GM19463 (cell line): Measurements from ENCODE around the gene CEACAM6.
"Not testable (repeated sequence)": the region's sequence is repeated elsewhere in the genome, so short reads cannot be mapped to it uniquely, and the experiment has no call there.

Source experiments
- ATAC-seq: cut with Tn5 transposase; IDR thresholded peaks from one replicate; pipeline ENCODE4 v1.9.1; 2021; ENCODE audit warnings: mild to moderate bottlenecking, moderate library complexity; ENCODE audit not compliant: unreplicated experiment

Gene CEACAM6

GRCh38 chr19:41746593-41747227 is 8.6 kb upstream of the CEACAM6 start:
- ATAC-seq, result no peak

GRCh38 chr19:41748012-41748411 is 7.3 kb upstream of the CEACAM6 start:
- ATAC-seq, result no peak

DNA sequence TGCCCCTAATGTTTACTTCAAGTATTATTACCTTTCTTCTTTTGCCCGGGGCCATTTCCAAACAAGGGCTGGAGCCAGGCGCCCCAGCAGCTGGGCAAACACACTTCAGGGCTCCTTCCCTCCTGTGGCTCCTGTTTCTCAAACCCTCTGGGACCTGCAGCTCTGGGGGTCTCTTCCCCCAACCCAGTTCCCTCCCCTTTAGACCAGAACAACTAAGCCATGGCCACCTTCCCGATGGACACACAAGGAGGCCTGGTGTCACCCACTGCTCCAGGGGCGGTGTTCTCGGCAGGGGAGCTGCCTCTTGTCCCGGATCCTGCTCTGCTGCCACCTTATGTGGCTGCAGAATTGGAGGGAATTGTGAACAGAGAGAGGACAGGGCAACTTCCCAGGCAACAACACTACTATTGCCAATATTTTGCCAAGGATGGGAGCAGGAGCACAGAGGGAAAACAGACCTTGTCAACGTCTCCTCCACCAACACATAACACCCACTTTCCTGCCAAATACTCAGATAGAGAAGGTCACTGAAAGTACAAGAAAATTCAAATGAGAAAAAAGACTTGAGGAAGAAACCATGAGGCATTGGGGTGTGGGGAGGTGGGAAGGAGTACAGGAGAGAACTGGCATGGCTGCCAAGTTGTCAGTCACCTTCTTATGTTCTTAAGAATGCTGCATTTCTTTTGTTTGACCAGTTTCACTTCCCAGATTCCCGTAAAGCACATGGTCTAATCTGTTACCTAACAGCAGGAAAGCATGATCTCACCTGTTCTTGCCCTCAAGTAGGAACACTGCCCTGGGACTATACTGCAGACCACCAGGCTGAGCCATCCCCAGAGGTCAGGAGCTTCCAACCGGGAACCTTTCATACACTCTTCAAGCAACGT is 4.8 kb upstream of the CEACAM6 start:
- ATAC-seq, result not testable (repeated sequence)

DNA sequence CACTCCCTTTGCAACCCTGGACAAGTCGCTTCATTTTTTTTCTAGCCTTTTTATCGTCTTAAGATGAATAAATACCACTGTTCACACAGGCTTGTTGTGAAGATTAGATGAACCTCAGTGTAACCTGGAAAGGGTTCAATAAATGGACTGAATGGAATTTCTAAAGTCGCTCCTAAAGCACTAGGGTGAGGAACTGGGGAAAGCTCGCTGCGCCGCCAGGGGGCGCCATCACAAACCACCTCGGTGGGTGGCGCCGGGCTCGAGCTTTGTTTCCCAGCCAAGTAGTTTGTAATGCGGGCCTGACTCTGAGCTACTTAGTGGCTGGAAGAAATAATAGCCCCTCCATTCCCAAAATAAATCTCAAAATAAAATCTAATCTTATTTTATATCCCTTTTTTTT is 2.2 kb upstream of the CEACAM6 start:
- ATAC-seq, result no peak

DNA sequence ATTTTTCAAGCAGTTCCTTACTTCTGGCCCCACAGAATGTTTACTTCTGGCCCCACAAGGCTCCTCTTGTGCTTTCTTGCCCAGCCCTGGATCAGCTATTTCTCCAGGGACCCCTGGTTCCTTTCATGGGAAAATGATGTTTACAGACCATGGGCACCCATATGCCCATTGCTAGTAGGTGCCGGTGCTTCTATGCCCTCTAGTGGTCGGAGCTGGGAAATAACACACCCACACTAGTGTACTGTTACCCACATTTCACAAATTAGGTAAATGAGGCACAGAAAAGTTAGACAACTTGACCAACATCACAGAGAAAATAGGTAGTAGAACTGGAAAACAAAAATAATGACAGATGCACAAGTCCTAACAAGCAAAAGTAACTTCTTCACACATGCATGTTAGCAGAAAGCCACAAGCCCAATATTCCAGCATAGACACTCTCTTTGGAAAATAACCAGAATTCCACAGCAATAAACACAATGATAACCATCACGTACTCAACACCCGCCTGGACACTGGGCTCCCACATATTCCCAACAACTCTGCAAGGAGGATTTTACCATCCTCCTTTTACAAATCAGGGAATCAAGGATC is 1.3 kb upstream of the CEACAM6 start:
- ATAC-seq, result no peak

GRCh38 chr19:41758846-41759245 is 3.5 kb downstream of the CEACAM6 start:
- no peak for ATAC-seq

GRCh38 chr19:41767115-41767514 is 11.8 kb downstream of the CEACAM6 start:
- ATAC-seq, result no peak

GRCh38 chr19:41768105-41768504 is 12.8 kb downstream of the CEACAM6 start:
- ATAC-seq, result not testable (repeated sequence)

GRCh38 chr19:41769608-41770007 is 14.3 kb downstream of the CEACAM6 start:
- no peak for ATAC-seq

GRCh38 chr19:41771410-41771809 is 16.1 kb downstream of the CEACAM6 start:
- ATAC-seq, result no peak

DNA sequence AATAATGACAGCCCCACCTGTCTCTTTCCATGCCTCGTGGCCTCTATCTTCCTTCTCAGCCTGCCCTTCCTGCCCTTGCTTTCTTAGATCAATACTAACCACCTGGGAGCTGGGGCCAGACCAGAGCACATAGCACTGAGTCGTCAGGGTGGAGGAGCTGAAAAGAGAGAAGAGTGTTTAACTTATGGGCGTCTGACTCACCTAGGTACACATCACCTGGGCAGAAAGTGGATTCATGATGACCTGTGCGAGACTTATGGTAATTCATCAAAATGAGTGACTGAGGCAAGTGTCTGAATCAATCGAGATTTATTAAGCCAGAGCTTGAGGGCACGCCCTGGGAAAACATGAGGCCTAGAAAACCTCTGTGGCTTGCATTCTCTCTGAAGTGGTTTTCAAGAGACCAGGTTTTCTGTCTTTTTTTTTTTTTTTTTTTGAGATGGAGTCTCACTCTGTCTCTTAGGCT is 19.2 kb downstream of the CEACAM6 start:
- no peak for ATAC-seq

DNA sequence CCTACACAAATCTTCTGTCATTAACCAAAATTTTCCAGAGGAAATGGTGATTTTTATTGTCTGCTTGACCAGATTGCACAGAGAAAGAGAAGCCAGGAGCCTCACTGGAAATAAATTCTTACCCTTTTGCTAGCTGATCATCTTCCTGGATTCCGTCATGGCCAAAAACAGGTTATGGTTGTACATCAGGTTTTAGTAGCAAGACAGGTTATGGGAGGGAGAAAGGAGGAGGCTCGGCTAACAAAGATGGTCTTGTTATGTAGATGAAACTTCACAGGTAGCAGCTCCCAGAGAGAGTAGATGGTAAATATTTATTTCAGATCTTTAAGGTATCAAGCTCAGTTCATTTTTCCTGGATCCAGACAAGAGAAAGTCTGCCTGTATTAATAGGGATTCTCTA is 21.4 kb downstream of the CEACAM6 start:
- ATAC-seq, result no peak

GRCh38 chr19:41783612-41784011 is 28.3 kb downstream of the CEACAM6 start:
- no peak for ATAC-seq

DNA sequence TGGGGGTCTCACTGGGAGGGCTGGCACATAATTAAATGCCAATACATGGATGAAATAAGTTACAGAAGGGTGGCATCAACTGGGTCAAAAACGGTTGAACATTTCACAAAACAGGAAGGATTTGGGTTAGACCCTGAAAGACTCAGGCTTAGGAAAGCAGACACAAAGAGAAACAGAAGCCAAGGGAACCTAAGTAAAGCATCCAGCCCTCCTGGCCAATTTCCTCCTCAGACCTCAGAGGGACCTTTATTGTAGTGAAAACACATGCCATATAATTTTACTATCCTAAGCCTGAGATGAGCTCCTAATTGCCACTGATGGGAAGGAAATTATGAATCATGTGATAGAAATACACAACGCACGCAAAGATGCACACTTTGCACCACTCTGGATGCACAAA is 29.0 kb downstream of the CEACAM6 start:
- no peak for ATAC-seq

DNA sequence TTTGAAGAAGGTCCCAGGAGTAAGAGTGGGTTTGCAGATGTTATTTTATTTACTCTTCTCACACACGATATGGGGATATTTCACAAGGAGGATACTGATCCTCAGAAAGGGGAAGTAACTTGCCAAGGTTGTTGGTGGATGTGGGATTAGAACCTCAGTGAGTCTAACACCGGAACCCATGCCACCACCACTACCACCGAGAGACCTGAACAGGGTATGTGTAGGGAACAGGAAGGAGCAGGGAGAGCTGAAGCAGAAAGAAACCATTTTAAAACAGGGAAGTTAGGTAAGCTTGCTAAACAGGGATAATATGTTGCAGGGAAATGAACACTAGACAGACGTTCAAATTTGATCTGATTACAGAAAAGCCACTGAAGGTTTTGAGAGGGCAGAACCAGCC is 29.4 kb downstream of the CEACAM6 start:
- no peak for ATAC-seq

DNA sequence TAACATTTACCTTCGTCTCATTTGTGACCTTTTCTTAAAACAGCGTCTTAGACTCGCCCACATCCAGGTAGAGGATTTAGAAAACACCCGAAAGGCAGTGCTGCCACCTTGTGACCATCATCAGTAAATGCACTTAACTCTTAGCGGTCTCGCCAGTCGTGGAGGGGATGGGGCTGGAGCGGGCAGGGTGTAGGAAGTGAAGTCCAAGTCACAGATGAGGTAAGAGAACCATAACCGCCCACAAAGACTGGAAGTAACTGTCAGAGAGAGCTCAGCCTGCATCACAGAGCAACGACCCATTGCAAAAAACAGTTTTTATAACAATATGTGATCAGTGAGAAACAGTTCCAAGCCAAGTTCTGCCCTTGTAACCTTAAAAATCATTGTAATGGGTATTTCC is 30.3 kb downstream of the CEACAM6 start:
- ATAC-seq, result no peak

GRCh38 chr19:41787055-41787454 is 31.7 kb downstream of the CEACAM6 start:
- ATAC-seq, result no peak

DNA sequence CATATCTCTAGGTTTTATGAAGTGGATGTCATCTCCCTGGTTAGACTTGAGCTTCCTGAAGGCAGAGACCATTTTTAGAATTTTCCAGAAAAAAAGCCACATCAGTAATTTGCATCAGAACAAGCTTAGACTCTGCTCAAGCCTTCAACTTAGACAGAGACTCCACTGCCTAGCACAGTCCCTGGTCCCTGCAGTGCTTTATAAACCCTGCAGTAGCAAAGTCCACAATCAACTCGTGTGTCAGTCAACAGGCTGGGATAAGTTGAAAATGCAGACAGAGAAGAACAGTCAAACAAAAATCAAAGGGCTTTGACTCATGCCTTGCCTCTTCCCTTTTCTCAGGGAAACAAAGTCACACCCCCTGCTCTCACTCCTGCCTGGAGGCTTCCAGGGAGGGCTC is 33.2 kb downstream of the CEACAM6 start:
- not testable (repeated sequence) for ATAC-seq

GRCh38 chr19:41789053-41789452 is 33.7 kb downstream of the CEACAM6 start:
- not testable (repeated sequence) for ATAC-seq

DNA sequence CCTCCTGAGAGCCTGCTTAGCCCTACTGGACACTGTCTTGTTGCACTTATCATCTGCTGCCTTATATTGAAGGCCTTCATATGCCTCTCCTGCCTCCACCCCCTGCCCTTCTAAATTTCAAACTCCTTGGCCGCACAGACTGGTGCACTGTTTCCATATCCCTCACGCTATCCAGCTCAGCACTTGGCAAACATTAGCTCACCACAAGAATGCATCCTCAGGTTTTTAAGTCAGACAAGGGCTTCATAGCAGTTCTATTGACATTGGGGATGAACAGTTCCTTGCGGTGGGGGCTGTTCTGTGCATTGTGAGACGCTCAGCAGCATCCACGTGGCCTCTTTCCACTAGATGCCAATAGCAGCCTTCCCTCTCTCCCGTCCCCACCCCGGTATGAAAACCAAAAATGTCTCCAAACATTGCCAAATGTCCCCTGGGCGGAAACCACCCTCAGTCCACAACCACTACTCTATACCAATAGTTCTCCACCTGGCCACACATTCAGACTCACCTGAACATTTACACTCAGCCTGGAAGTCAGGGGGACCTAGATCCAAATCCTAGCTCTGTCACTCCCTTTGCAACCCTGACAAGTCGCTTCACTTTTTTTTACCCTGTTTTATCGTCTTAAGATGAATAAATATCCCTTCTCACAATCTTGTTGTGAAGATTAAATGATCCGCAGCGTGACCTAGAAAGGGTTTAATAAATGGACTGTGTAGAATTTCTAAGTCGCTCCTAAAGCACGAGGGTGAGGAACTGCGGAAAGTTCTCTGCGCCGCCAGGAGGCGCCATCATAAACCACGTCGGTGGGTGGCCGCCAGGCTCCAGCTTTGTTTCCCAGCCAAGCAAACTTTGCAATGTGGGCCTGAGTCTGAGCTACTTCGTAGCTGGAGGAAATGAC is 37.4 kb downstream of the CEACAM6 start:
- ATAC-seq, result no peak

DNA sequence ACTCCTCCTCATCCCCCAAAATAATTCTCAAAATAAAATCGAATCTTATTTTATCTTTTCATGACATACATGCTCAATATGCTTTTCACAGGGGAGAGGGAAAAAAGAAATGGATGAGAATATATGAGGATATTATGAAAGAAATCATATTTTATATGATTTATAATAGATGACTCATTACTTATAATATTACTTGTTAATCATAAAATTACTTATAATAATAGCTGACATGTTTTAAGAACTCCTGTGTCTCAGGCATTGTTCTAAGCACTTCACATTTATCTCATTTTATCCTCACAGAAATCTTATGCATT is 38.0 kb downstream of the CEACAM6 start:
- ATAC-seq, result no peak
